ENCODE measurements around the gene NEK10. TPM values are rescaled to one million over a fixed set of nuclear protein-coding genes. Genes with fewer than 3 reads are reported as not detected.

Gene NEK10
- total RNA-seq, 1 experiment from 2014 or later = 0.66 TPM

DNA sequence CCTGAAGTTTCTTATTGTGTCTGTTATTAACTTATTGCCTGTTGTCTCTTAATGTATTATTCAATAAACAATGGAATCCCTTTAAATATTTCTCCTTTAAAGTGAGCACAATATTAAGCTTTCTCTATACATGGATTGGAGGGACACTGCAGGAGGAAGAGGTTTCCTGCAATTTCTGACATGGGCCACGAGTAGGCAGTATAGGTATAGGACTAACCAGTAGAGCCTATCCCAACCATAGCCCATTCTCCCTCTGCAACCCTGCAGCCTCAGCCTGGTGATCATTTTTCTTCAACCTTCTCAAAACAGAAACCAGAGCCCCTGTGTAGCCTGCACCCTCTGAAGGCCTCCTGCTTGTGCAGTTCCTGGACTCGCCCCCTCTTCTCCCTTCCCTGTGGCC, 124.8 kb downstream of the NEK10 start:
- H2BK15ac ChIP-seq (ENCODE audit: low read depth, low read length) = no peak overlapping the region
- H3K4me2 ChIP-seq (ENCODE audit: insufficient read depth, insufficient read length, low read length) = no peak overlapping the region
- H3K9ac ChIP-seq (ENCODE audit: extremely low read depth, insufficient read length, low read length) = no peak overlapping the region
- H3K79me1 ChIP-seq (ENCODE audit: insufficient read depth, low read depth, low read length, poor library complexity, severe bottlenecking) = no peaks in the 10 kb centered on the region
- no peak overlapping the region for H2BK5ac ChIP-seq (ENCODE audit: insufficient read length, low read length)
- no peak overlapping the region for H2BK20ac ChIP-seq (ENCODE audit: low read depth, low read length, poor library complexity, severe bottlenecking)
- no peaks in the 10 kb centered on the region for H3K4me1 ChIP-seq (ENCODE audit: insufficient read depth, low read length)
- no peak overlapping the region for H3K14ac ChIP-seq (ENCODE audit: insufficient read depth, low read length)
- H3K27me3 ChIP-seq (ENCODE audit: insufficient read depth, low read length) = no peaks in the 10 kb centered on the region
- Mint-ChIP-seq H3K4me1 (peaks cover 3 to 9% of the 10 kb centered on the region in 2 experiments), H3K9me3 (peaks cover 6 to 14% of the 10 kb centered on the region in 2 experiments), H3K36me3 (ENCODE audit: insufficient read depth in 1 of 3, low read depth in 3 of 3) (peaks cover 0 to 4% (median under 1%) of the 10 kb centered on the region in 3 experiments; a peak in 3 of 7 replicates), H3K27me3 (ENCODE audit: low read depth) (no peaks in the 10 kb centered on the region), H3K4me3 (no peak overlapping the region), H3K27ac (peak overlapping the region in 1 of 3 experiments; percentile 59; a peak in 1 of 7 replicates)
- H3K9me3 ChIP-seq (ENCODE audit: control insufficient read depth, low read depth, low read length) = no peaks in the 10 kb centered on the region
- no CpG with 5 or more reads among the region's 2 CpGs for WGBS (ENCODE audit: extremely low coverage, insufficient read length, low lambda C conversion rate)
- H3K4ac ChIP-seq (ENCODE audit: low read depth, low read length) = no peak overlapping the region
- H3T11ph ChIP-seq (ENCODE audit: low read length) = no peak overlapping the region
- H2AFZ ChIP-seq (ENCODE audit: low read length) = no peak overlapping the region
- no peak overlapping the region for H3K18ac ChIP-seq (ENCODE audit: insufficient read length, low read depth, low read length)
- no peak overlapping the region for H2BK12ac ChIP-seq (ENCODE audit: insufficient read length, low read depth, low read length)
- no peak overlapping the region for H3K27ac ChIP-seq (ENCODE audit: insufficient read length, low read depth, low read length)
- DNase-seq = no peak
- TF ChIP-seq, protein P1, sequence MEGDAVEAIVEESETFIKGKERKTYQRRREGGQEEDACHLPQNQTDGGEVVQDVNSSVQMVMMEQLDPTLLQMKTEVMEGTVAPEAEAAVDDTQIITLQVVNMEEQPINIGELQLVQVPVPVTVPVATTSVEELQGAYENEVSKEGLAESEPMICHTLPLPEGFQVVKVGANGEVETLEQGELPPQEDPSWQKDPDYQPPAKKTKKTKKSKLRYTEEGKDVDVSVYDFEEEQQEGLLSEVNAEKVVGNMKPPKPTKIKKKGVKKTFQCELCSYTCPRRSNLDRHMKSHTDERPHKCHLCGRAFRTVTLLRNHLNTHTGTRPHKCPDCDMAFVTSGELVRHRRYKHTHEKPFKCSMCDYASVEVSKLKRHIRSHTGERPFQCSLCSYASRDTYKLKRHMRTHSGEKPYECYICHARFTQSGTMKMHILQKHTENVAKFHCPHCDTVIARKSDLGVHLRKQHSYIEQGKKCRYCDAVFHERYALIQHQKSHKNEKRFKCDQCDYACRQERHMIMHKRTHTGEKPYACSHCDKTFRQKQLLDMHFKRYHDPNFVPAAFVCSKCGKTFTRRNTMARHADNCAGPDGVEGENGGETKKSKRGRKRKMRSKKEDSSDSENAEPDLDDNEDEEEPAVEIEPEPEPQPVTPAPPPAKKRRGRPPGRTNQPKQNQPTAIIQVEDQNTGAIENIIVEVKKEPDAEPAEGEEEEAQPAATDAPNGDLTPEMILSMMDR (conservative IDR thresholded peaks at IDR 0.05) = peak; percentile 43; the same call in 2 of the 3 replicates
- H4K91ac ChIP-seq (ENCODE audit: insufficient read length, low read depth, low read length) = no peak overlapping the region
- no peak overlapping the region for H2AK5ac ChIP-seq (ENCODE audit: insufficient read length, low read length)
- H3K23ac ChIP-seq (ENCODE audit: insufficient read length, low read depth, low read length) = no peak overlapping the region
- H4K20me1 ChIP-seq (ENCODE audit: control insufficient read depth, insufficient read depth, insufficient read length) = no peaks in the 10 kb centered on the region
- no peak overlapping the region for H2BK120ac ChIP-seq (ENCODE audit: low read depth, low read length, poor library complexity, severe bottlenecking)
- no peak overlapping the region for H4K5ac ChIP-seq (ENCODE audit: insufficient read length, low read depth, low read length)
- H3K79me2 ChIP-seq (ENCODE audit: insufficient read depth, low read length) = no peaks in the 10 kb centered on the region
- no peak overlapping the region for H3K56ac ChIP-seq (ENCODE audit: insufficient read length, low read depth, low read length)
- H4K8ac ChIP-seq (replicated peaks; ENCODE audit: insufficient read length, low read depth, low read length) = no peak overlapping the region
- no peaks in the 10 kb centered on the region for H3K23me2 ChIP-seq (ENCODE audit: insufficient read length, low read depth, low read length, poor library complexity, severe bottlenecking)

Measured in H9 (cell line).